Measurements from ENCODE around the gene KCTD13. TPM values are rescaled to one million over a fixed set of nuclear protein-coding genes. Genes with fewer than 3 reads are reported as not detected.

The KCTD13 gene
- total RNA-seq, 1 donor from 2014 or later: 38.2 TPM

- no peaks in the 10 kb centered on the region for H3K27me3 ChIP-seq (ENCODE audit: control insufficient read depth, insufficient read depth, low read length)
- no peak for DNase-seq (ENCODE audit: low read depth)
- no peaks in the 10 kb centered on the region for H3K36me3 ChIP-seq (ENCODE audit: control insufficient read depth, insufficient read depth, low read length)
- no peak for TF ChIP-seq CTCF (IDR thresholded peaks at IDR 0.05; ENCODE audit: insufficient read depth, low read length, poor library complexity, severe bottlenecking)
- H3K4me3 ChIP-seq (ENCODE audit: low read depth, low read length): no peak overlapping the region
These were observed 42.0 kb downstream of the KCTD13 start for GRCh38 chr16:29883987-29884386.

- no peak for TF ChIP-seq CTCF (IDR thresholded peaks at IDR 0.05; ENCODE audit: insufficient read depth, low read length, poor library complexity, severe bottlenecking)
- no peaks in the 10 kb centered on the region for H3K36me3 ChIP-seq (ENCODE audit: control insufficient read depth, insufficient read depth, low read length)
- H3K27me3 ChIP-seq (ENCODE audit: control insufficient read depth, insufficient read depth, low read length): peaks cover 21% of the 10 kb centered on the region
- DNase-seq (ENCODE audit: low read depth): no peak
- no peak overlapping the region for H3K4me3 ChIP-seq (ENCODE audit: low read depth, low read length)
These were observed 45.0 kb downstream of the KCTD13 start for GRCh38 chr16:29881050-29881449.

GRCh38 chr16:29878172-29878571 is 47.9 kb downstream of the KCTD13 start:
- no peak overlapping the region for H3K4me3 ChIP-seq (ENCODE audit: low read depth, low read length)
- peaks cover 26% of the 10 kb centered on the region for H3K27me3 ChIP-seq (ENCODE audit: control insufficient read depth, insufficient read depth, low read length)
- no peak for DNase-seq (ENCODE audit: low read depth)
- H3K36me3 ChIP-seq (ENCODE audit: control insufficient read depth, insufficient read depth, low read length): no peaks in the 10 kb centered on the region
- no peak for TF ChIP-seq CTCF (IDR thresholded peaks at IDR 0.05; ENCODE audit: insufficient read depth, low read length, poor library complexity, severe bottlenecking)

- TF ChIP-seq CTCF (IDR thresholded peaks at IDR 0.05; ENCODE audit: insufficient read depth, low read length, poor library complexity, severe bottlenecking): no peak
- no peaks in the 10 kb centered on the region for H3K36me3 ChIP-seq (ENCODE audit: control insufficient read depth, insufficient read depth, low read length)
- no peak for DNase-seq (ENCODE audit: low read depth)
- H3K4me3 ChIP-seq (ENCODE audit: low read depth, low read length): no peak overlapping the region
- H3K27me3 ChIP-seq (ENCODE audit: control insufficient read depth, insufficient read depth, low read length): peaks cover 26% of the 10 kb centered on the region
These were observed 48.6 kb downstream of the KCTD13 start for GRCh38 chr16:29877266-29877961.

GRCh38 chr16:29876594-29877249 is 49.3 kb downstream of the KCTD13 start:
- Histone ChIP-seq H3K36me3 (ENCODE audit: control insufficient read depth, insufficient read depth, low read length) (no peaks in the 10 kb centered on the region), H3K27me3 (ENCODE audit: control insufficient read depth, insufficient read depth, low read length) (peaks cover 26% of the 10 kb centered on the region), H3K4me3 (ENCODE audit: low read depth, low read length) (no peak overlapping the region)
- no peak for DNase-seq (ENCODE audit: low read depth)
- TF ChIP-seq CTCF (IDR thresholded peaks at IDR 0.05; ENCODE audit: insufficient read depth, low read length, poor library complexity, severe bottlenecking): no peak
